ENCODE results near the gene ATP2A3. TPM values are rescaled to one million over a fixed set of nuclear protein-coding genes. Genes with fewer than 3 reads are reported as not detected.

ATP2A3 gene
- total RNA-seq, 1 donor from 2014 or later = 147 TPM

- H3K4me3 Mint-ChIP-seq (ENCODE audit: low read depth) = no peak overlapping the region
- intact Hi-C loops (cut with micrococcal nuclease) = no loop called here
- H3K27me3 Mint-ChIP-seq (ENCODE audit: low read depth) = no peaks in the 10 kb centered on the region
- peaks cover 24% of the 10 kb centered on the region for H3K4me1 Mint-ChIP-seq (ENCODE audit: low read depth)
- H3K9me3 Mint-ChIP-seq = peaks cover 9% of the 10 kb centered on the region
- no peak for DNase-seq (ENCODE audit: low spot score)
- H3K36me3 Mint-ChIP-seq (ENCODE audit: low read depth) = peaks cover 5% of the 10 kb centered on the region
- no peak overlapping the region for H3K27ac Mint-ChIP-seq
These were observed 12.5 kb upstream of the ATP2A3 start for GRCh38 chr17:3976675-3977171.

- Mint-ChIP-seq H3K27me3 (ENCODE audit: low read depth) (no peaks in the 10 kb centered on the region), H3K4me3 (ENCODE audit: low read depth) (no peak overlapping the region), H3K4me1 (ENCODE audit: low read depth) (peaks cover 24% of the 10 kb centered on the region), H3K36me3 (ENCODE audit: low read depth) (peaks cover 5% of the 10 kb centered on the region), H3K9me3 (peaks cover 9% of the 10 kb centered on the region), H3K27ac (no peak overlapping the region)
- intact Hi-C loops (cut with micrococcal nuclease) = no loop called here
- no peak for DNase-seq (ENCODE audit: low spot score)
These were observed 10.7 kb upstream of the ATP2A3 start for GRCh38 chr17:3974980-3975379.

GRCh38 chr17:3974138-3974687 lies 10.0 kb upstream of the ATP2A3 start:
- Mint-ChIP-seq H3K27me3 (ENCODE audit: low read depth) (no peaks in the 10 kb centered on the region), H3K4me1 (ENCODE audit: low read depth) (peaks cover 23% of the 10 kb centered on the region), H3K36me3 (ENCODE audit: low read depth) (peaks cover 5% of the 10 kb centered on the region), H3K9me3 (peaks cover 9% of the 10 kb centered on the region), H3K4me3 (ENCODE audit: low read depth) (no peak overlapping the region), H3K27ac (no peak overlapping the region)
- intact Hi-C loops (cut with micrococcal nuclease) = no loop called here
- no peak for DNase-seq (ENCODE audit: low spot score)

- peaks cover 23% of the 10 kb centered on the region for H3K4me1 Mint-ChIP-seq (ENCODE audit: low read depth)
- peaks cover 5% of the 10 kb centered on the region for H3K36me3 Mint-ChIP-seq (ENCODE audit: low read depth)
- intact Hi-C loops (cut with micrococcal nuclease) = no loop called here
- H3K27ac Mint-ChIP-seq = no peak overlapping the region
- peaks cover 9% of the 10 kb centered on the region for H3K9me3 Mint-ChIP-seq
- no peaks in the 10 kb centered on the region for H3K27me3 Mint-ChIP-seq (ENCODE audit: low read depth)
- H3K4me3 Mint-ChIP-seq (ENCODE audit: low read depth) = no peak overlapping the region
- DNase-seq (ENCODE audit: low spot score) = no peak
These were observed 9.4 kb upstream of the ATP2A3 start for GRCh38 chr17:3973495-3974137.

- no peak for DNase-seq (ENCODE audit: low spot score)
- Mint-ChIP-seq H3K4me3 (ENCODE audit: low read depth) (peak overlapping the region; percentile 39), H3K9me3 (peaks cover 9% of the 10 kb centered on the region), H3K36me3 (ENCODE audit: low read depth) (peaks cover 5% of the 10 kb centered on the region), H3K27ac (no peak overlapping the region), H3K27me3 (ENCODE audit: low read depth) (no peaks in the 10 kb centered on the region), H3K4me1 (ENCODE audit: low read depth) (peaks cover 23% of the 10 kb centered on the region)
- intact Hi-C loops (cut with micrococcal nuclease) = no loop called here
These were observed 8.7 kb upstream of the ATP2A3 start for GRCh38 chr17:3972931-3973330.

- DNase-seq (ENCODE audit: low spot score) = no peak
- Mint-ChIP-seq H3K4me1 (ENCODE audit: low read depth) (peaks cover 26% of the 10 kb centered on the region), H3K36me3 (ENCODE audit: low read depth) (peaks cover 5% of the 10 kb centered on the region), H3K27ac (no peak overlapping the region), H3K9me3 (peaks cover 9% of the 10 kb centered on the region), H3K27me3 (ENCODE audit: low read depth) (no peaks in the 10 kb centered on the region), H3K4me3 (ENCODE audit: low read depth) (peak overlapping the region; percentile 59)
- intact Hi-C loops (cut with micrococcal nuclease) = no loop called here
These were observed 8.1 kb upstream of the ATP2A3 start for GRCh38 chr17:3972281-3972731.

- no peak overlapping the region for H3K4me3 Mint-ChIP-seq (ENCODE audit: low read depth)
- no peaks in the 10 kb centered on the region for H3K27me3 Mint-ChIP-seq (ENCODE audit: low read depth)
- peaks cover 26% of the 10 kb centered on the region for H3K4me1 Mint-ChIP-seq (ENCODE audit: low read depth)
These were observed 6.4 kb upstream of the ATP2A3 start for GRCh38 chr17:3970668-3971067.

GRCh38 chr17:3969963-3970362 lies 5.7 kb upstream of the ATP2A3 start:
- no peaks in the 10 kb centered on the region for H3K27me3 Mint-ChIP-seq (ENCODE audit: low read depth)
- no peak overlapping the region for H3K4me3 Mint-ChIP-seq (ENCODE audit: low read depth)
- H3K4me1 Mint-ChIP-seq (ENCODE audit: low read depth) = peaks cover 31% of the 10 kb centered on the region
- peaks cover 5% of the 10 kb centered on the region for H3K36me3 Mint-ChIP-seq (ENCODE audit: low read depth)
- DNase-seq (ENCODE audit: low spot score) = no peak
- H3K9me3 Mint-ChIP-seq = peaks cover 6% of the 10 kb centered on the region
- no peak overlapping the region for H3K27ac Mint-ChIP-seq
- intact Hi-C loops (cut with micrococcal nuclease) = loop anchor here (5.0 kb wide), 1 partner anchor 172 kb away; the partner anchor contains the start of genes CYB5D2 and ZZEF1

More at GRCh38 chr17:3970668-3971067, 6.4 kb upstream of the ATP2A3 start:
- Mint-ChIP-seq H3K27ac (no peak overlapping the region), H3K36me3 (ENCODE audit: low read depth) (peaks cover 5% of the 10 kb centered on the region), H3K9me3 (peaks cover 9% of the 10 kb centered on the region)
- intact Hi-C loops (cut with micrococcal nuclease) = no loop called here
- no peak for DNase-seq (ENCODE audit: low spot score)

GRCh38 chr17:3968886-3969524 lies 4.8 kb upstream of the ATP2A3 start:
- Mint-ChIP-seq H3K9me3 (no peaks in the 10 kb centered on the region), H3K27ac (peak overlapping the region; percentile 75), H3K27me3 (ENCODE audit: low read depth) (no peaks in the 10 kb centered on the region), H3K4me3 (ENCODE audit: low read depth) (no peak overlapping the region), H3K4me1 (ENCODE audit: low read depth) (peaks cover 28% of the 10 kb centered on the region), H3K36me3 (ENCODE audit: low read depth) (no peaks in the 10 kb centered on the region)
- no peak for DNase-seq (ENCODE audit: low spot score)
- intact Hi-C loops (cut with micrococcal nuclease) = loop anchor here (5.0 kb wide), 1 partner anchor 173 kb away; the partner anchor contains the start of genes CYB5D2 and ZZEF1

GRCh38 chr17:3968015-3968414 lies 3.8 kb upstream of the ATP2A3 start:
- H3K4me1 Mint-ChIP-seq (ENCODE audit: low read depth) = peaks cover 29% of the 10 kb centered on the region
- no peaks in the 10 kb centered on the region for H3K27me3 Mint-ChIP-seq (ENCODE audit: low read depth)
- H3K36me3 Mint-ChIP-seq (ENCODE audit: low read depth) = no peaks in the 10 kb centered on the region
- peak overlapping the region; percentile 18 for H3K27ac Mint-ChIP-seq
- no peak overlapping the region for H3K4me3 Mint-ChIP-seq (ENCODE audit: low read depth)
- no peaks in the 10 kb centered on the region for H3K9me3 Mint-ChIP-seq
- intact Hi-C loops (cut with micrococcal nuclease) = loop anchor here (5.0 kb wide), 1 partner anchor 174 kb away; the partner anchor contains the start of genes CYB5D2 and ZZEF1
- no peak for DNase-seq (ENCODE audit: low spot score)

GRCh38 chr17:3966720-3967363 lies 2.6 kb upstream of the ATP2A3 start:
- intact Hi-C loops (cut with micrococcal nuclease) = loop anchor here (5.0 kb wide), 1 partner anchor 175 kb away; the partner anchor contains the start of genes CYB5D2 and ZZEF1
- Mint-ChIP-seq H3K9me3 (no peaks in the 10 kb centered on the region), H3K27ac (no peak overlapping the region), H3K4me1 (ENCODE audit: low read depth) (peaks cover 29% of the 10 kb centered on the region), H3K27me3 (ENCODE audit: low read depth) (no peaks in the 10 kb centered on the region), H3K4me3 (ENCODE audit: low read depth) (peak overlapping the region; percentile 46), H3K36me3 (ENCODE audit: low read depth) (no peaks in the 10 kb centered on the region)
- DNase-seq (ENCODE audit: low spot score) = no peak

GRCh38 chr17:3965118-3965800 lies 1.0 kb upstream of the ATP2A3 start:
- Mint-ChIP-seq H3K27me3 (ENCODE audit: low read depth) (no peaks in the 10 kb centered on the region), H3K4me3 (ENCODE audit: low read depth) (peak overlapping the region; percentile 85), H3K27ac (peak overlapping the region; percentile 86), H3K9me3 (no peaks in the 10 kb centered on the region), H3K36me3 (ENCODE audit: low read depth) (peaks cover 9% of the 10 kb centered on the region), H3K4me1 (ENCODE audit: low read depth) (peaks cover 45% of the 10 kb centered on the region)
- DNase-seq (ENCODE audit: low spot score) = peak; percentile 73
- intact Hi-C loops (cut with micrococcal nuclease) = loop anchor here (2.0 to 5.0 kb wide), 2 partner anchors 40 to 177 kb away; partner anchors contain the start of genes CYB5D2 and ZZEF1
